ENCODE measurements around the gene CYP27B1.

DNA sequence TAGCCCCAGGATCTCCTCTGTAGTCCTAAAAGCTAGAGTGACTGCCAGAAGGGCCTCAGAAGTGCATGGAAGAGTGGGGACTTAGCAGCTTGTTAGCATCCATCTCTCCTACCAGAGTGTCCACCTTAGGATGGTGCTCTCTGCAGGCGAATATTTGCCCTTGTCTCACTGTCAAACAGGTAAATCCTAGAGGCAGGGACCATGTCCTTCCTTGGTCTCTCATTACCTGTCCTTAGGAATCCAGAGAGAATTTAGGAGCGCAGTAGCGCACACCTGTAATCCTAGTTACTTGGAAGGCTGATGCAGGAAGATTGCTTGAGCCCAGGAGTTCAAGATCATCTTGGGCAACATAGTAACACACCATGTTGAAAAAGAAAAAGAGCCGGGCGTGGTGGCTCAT, 49.7 kb downstream of the CYP27B1 start:
- TF ChIP-seq, protein P1, sequence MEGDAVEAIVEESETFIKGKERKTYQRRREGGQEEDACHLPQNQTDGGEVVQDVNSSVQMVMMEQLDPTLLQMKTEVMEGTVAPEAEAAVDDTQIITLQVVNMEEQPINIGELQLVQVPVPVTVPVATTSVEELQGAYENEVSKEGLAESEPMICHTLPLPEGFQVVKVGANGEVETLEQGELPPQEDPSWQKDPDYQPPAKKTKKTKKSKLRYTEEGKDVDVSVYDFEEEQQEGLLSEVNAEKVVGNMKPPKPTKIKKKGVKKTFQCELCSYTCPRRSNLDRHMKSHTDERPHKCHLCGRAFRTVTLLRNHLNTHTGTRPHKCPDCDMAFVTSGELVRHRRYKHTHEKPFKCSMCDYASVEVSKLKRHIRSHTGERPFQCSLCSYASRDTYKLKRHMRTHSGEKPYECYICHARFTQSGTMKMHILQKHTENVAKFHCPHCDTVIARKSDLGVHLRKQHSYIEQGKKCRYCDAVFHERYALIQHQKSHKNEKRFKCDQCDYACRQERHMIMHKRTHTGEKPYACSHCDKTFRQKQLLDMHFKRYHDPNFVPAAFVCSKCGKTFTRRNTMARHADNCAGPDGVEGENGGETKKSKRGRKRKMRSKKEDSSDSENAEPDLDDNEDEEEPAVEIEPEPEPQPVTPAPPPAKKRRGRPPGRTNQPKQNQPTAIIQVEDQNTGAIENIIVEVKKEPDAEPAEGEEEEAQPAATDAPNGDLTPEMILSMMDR (IDR thresholded peaks at IDR 0.05; ENCODE audit: extremely low read depth in 1 of 2, insufficient read depth in 1 of 2, low read depth in 1 of 2, low read length in 2 of 2), result no peak
- TF ChIP-seq MYC (IDR thresholded peaks at IDR 0.05; ENCODE audit: low read depth, low read length) (no peak), POLR2AphosphoS5 (IDR thresholded peaks at IDR 0.05; ENCODE audit: insufficient read depth, low read depth, low read length) (no peak), POLR2A (IDR thresholded peaks at IDR 0.05; ENCODE audit: low read depth, low read length) (no peak), EZH2 (IDR thresholded peaks at IDR 0.05; ENCODE audit: borderline replicate concordance, low read depth, low read length, severe bottlenecking) (no peak), JUN (IDR thresholded peaks at IDR 0.05; ENCODE audit: borderline replicate concordance, insufficient read depth, insufficient read length, low read depth) (no peak)

Measured in endothelial cell of umbilical vein (primary cell).